Measurements from ENCODE around the gene CBFA2T2.
"Not testable (repeated sequence)": the region's sequence is repeated elsewhere in the genome, so short reads cannot be mapped to it uniquely, and the experiment has no call there.

CBFA2T2 gene

DNA sequence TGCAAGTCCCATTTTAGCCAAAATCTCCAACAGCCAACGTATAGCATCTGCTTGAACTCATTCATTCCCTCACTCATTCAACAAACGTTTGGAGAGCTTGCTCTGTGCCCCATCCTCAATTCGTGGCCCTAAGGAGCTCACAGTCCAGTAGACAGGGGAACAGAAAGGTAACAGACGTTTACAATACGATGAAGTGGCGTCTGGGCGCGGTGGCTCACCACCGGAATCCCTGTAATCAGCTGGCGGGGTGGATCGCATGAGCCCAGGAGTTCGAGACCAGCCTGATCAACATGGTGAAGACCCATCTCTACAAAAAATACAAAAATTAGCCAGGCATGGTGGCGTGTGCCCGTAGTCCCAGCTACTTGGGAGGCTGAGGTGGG, 197.1 kb downstream of the CBFA2T2 start:
- no peak for DNase-seq (ENCODE audit: insufficient read length, low spot score)
- no peak for FAIRE-seq

DNA sequence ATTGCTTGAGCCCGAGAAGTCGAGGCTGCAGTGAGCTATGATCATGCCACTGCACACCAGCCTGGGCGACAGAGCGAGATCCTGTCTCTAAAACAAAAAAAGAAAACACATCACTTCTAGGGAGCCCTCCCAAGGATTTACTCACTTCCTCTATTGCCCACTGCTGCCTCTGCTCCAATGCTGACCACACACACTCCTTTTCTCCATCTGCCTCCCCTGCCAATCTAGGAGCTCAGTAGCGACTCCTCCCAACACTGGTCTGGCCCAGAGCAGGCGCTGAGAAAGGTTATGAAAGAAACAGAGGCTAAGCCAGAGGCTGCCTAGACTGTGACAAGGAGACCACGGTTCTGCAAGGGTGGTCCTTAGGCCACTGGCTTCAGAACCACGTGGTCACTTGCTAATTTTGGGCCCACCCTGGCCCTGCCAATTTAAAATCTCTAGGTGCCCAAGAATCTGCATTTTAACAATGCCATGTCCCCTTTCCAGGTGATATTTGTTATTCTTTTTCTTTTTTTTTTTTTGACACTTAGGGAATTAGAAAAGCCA, 197.5 kb downstream of the CBFA2T2 start:
- FAIRE-seq = no peak
- DNase-seq (ENCODE audit: insufficient read length, low spot score) = no peak

DNA sequence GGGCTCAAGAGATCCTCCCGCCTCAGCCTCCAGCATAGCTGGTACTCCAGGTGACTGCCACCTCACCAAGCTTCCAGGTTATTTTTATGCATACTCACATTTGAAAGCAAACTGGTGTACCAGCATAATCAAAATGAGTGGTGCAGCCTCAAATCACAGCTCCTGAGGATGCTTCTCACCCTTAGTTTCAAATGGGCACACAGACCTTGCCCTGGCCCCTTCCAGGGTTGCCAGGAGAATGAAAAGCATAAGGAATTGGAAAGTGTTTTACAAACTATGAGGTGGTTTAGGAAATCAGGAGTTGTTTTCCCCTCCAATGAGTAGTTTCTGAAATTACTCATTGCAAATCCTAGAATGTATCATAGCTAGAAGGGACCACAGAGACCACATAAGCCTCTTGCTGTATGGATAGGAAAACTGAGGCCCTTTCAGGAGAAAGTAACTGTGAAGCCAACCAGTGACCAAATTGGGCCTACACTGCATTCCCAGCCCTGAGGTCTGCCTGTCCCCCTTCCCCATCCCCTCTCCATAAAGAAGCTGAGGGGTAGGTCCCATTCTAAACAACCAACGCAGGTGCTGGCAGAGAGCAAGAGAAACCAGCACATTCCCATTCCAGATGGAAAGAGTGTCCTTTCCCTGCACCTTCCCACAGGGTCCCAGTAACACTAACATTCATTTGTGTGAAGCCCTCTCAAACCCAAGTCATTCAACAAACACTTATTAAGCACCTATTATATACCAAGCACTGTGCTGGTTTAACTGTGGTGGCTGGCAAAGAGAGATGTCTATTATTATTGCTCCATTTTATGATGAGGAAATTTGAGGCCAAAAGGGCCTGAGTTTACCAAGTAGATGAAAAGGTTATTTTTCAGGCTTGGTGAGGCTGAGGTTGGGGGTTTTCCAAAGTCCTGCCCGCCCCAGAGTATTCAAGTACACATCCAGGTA, 198.4 kb downstream of the CBFA2T2 start:
- no peak for DNase-seq (ENCODE audit: insufficient read length, low spot score)
- no peak for FAIRE-seq

GRCh38 chr20:33688938-33689424, 199.1 kb downstream of the CBFA2T2 start:
- FAIRE-seq = no peak
- no peak for DNase-seq (ENCODE audit: insufficient read length, low spot score)

GRCh38 chr20:33689493-33689892, 199.6 kb downstream of the CBFA2T2 start:
- no peak for DNase-seq (ENCODE audit: insufficient read length, low spot score)
- FAIRE-seq = no peak

DNA sequence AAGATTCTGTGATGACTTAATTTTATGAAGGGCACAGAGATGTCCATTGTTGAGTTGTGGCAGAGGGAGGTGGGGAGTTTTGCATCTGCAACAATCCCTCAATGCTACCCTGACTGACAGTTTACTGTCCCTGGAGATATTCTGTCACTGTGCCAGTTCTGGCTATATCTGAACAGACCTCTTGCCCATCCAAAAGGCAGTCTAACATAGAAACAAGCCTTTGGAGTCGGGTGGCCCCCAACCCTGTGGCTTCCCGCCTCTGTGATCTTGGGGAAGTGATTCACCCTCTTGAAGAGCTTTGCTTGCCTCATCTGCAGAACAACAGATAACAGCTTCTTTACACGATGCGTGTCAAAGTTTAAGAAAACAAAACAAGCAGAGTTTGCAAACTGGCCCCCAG, 200.1 kb downstream of the CBFA2T2 start:
- FAIRE-seq (no peak), DNase-seq (ENCODE audit: insufficient read length, low spot score) (peak; percentile 72)

DNA sequence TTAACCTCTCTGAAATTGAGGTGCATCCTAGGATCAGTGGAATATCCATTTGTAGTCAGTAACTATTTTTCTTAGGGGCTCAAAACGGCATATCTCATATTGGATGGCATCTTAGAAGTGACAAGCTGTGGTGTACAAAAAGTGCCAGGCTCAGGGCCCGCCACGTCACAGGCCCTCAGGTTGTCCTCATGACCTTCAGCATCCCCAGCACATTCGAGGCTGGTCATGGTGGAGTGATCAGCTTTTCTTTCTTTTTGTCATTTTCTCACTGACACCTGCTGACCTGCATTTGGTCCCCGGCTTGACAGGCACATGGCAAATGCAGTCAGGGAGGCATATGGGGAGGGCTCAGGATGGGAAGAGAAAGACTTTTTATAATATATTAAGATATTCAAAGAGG, 203.4 kb downstream of the CBFA2T2 start:
- DNase-seq (ENCODE audit: insufficient read length, low spot score) (no peak), FAIRE-seq (no peak)

DNA sequence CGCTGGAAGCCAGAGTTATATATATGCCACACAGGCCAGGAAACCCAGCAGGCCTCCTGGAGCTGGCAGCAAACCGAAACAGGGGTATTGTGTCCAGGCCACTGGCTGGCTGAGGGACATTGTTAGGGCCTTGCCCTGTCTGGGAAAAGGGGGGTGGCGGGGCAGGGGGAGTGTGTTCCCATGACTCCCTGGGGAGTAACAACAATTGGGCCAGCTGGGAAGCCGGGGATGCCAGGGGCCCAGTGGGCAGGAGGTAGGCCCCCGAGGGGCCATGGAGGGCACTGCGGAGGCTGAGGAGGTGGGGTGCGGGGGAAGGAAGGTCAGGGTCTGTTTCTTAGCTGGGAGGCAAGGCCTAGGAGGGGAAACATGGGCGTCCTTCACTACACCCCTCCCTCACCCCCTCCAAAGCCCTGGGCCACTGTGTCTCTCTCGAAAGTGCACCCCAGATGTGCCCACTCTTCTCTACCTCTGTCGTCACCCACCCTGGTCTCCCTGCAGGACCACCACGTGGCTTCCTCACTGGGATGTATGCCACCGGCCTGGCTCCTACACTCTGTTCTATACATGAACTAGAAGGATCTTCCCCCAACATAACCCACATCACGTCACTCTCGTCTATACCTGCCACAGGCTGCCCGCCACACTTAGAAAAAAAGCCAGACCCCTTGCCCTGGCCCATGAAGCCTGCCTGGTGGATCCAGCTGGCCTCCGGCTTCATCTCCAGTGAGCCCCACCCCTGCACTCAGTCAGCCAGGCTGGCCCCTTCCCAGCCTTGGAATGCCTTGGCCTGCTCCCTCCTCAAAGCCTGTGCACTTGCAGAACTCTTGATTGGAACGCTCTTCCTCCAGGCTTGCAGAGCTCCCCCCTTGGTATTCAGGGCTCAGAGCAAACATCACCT, 204.1 kb downstream of the CBFA2T2 start:
- FAIRE-seq (no peak), DNase-seq (ENCODE audit: insufficient read length, low spot score) (no peak)

DNA sequence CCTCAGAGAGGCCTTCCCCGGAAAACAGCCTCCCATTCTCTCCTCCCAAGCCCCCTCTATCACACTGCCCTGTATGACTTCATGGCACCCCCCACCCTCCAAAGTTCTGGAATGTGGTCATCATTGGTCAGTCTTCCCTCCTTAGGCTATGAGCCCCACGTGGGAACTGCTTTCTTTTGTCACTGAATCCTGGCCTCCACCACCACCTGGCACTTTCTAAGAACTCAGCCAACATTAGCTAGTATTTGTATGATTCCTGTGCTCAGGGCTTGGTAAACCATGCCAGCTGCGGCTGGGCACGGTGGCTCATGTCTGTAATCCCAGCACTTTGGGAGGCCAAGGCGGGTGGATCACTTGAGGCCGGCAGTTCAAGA, 204.7 kb downstream of the CBFA2T2 start:
- FAIRE-seq (no peak), DNase-seq (ENCODE audit: insufficient read length, low spot score) (no peak)

GRCh38 chr20:33696448-33696847, 206.6 kb downstream of the CBFA2T2 start:
- FAIRE-seq (no peak), DNase-seq (ENCODE audit: insufficient read length, low spot score) (no peak)

GRCh38 chr20:33697129-33697528, 207.2 kb downstream of the CBFA2T2 start:
- FAIRE-seq (no peak), DNase-seq (ENCODE audit: insufficient read length, low spot score) (no peak)

- DNase-seq (ENCODE audit: insufficient read length, low spot score); FAIRE-seq: not testable (repeated sequence)
Measured at GRCh38 chr20:33698966-33699365, 209.1 kb downstream of the CBFA2T2 start.
